Activated T-helper 2 cell treated with anti-CD3 and anti-CD28 coated beads, Interferon-gamma antibody, Interleukin-2, Interleukin-4, amounts not matched to agents 10 μg/mL and 5 μg/mL and 100 μg/mL, durations not matched to agents 14 hours and 24 hours and 36 hours (primary cell): ENCODE measurements around the gene MADD. TPM values are rescaled to one million over a fixed set of nuclear protein-coding genes. Genes with fewer than 3 reads are reported as not detected.
A peak's percentile ranks its signal among the peaks of the same experiment; 100 is the strongest.

Experiments used
- DNase-seq: peaks from one replicate; pipeline ENCODE4 v3.0.0; 2021; ENCODE audit warnings: low spot score
- H3K27ac Mint-ChIP-seq: one replicate; pipeline ENCODE4 v1.8.0; 2021; ENCODE audit warnings: mixed read lengths
- H3K27me3 Mint-ChIP-seq: one replicate; pipeline ENCODE4 v1.8.0; 2021; ENCODE audit warnings: low read depth, mixed read lengths
- H3K36me3 Mint-ChIP-seq: one replicate; pipeline ENCODE4 v1.8.0; 2021; ENCODE audit warnings: low read depth, mixed read lengths
- H3K4me1 Mint-ChIP-seq: one replicate; pipeline ENCODE4 v1.8.0; 2021; ENCODE audit warnings: low read depth, mixed read lengths
- H3K4me3 Mint-ChIP-seq: one replicate; pipeline ENCODE4 v1.8.0; 2021; ENCODE audit warnings: low read depth, mild to moderate bottlenecking, moderate library complexity, mixed read lengths
- H3K9me3 Mint-ChIP-seq: one replicate; pipeline ENCODE4 v1.8.0; 2021; ENCODE audit warnings: mixed read lengths
- intact Hi-C: fragments of 100-400 bp; cut with micrococcal nuclease; formaldehyde crosslinking; loops from one replicate; pipeline ENCODE4 v1.15.1; 2023
- total RNA-seq: library from RNA; stranded (reverse); gene quantifications from 2 replicates; pipeline ENCODE4 v1.2.3, GENCODE V29; 2022

Gene MADD
- total RNA-seq, 1 donor from 2014 or later, result 83.2 TPM

DNA sequence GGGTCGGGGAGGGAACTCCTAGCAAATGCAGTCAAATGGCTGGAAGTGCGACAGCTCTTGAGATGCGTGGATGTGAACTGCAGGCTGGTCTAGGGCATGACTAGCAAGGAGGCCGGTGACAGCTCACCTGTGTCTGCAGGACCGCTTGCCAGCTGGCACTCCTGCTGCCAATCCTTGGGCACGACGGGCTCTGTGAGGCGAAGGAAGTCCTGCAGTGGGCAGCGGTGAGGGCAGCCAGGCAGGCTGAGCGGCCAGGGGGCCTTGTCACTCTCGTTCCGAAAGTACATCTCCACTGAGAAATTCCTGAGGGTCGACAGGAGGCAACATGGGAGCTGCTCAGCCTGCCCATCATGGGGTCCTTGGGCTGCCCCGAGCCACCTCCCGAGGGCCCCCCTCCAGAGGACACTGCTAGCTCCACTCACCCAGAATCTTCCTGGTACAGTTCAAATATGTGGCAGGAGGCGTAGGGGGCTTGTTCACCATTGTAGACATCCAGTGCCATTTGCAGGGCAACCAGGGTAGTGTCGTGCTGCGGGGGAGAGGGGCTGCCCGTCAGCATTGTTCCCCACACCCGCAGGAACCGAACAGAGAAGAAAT lies 27.2 kb upstream of the MADD start:
- no peaks in the 10 kb centered on the region for H3K9me3 Mint-ChIP-seq
- peaks cover 68% of the 10 kb centered on the region for H3K36me3 Mint-ChIP-seq
- no peaks in the 10 kb centered on the region for H3K27me3 Mint-ChIP-seq
- no peak for DNase-seq
- peak overlapping the region; percentile 51 for H3K27ac Mint-ChIP-seq
- intact Hi-C loops, result no loop called here
- no peak overlapping the region for H3K4me3 Mint-ChIP-seq
- H3K4me1 Mint-ChIP-seq, result peaks cover 13% of the 10 kb centered on the region

- Mint-ChIP-seq H3K36me3 (peaks cover 63% of the 10 kb centered on the region), H3K9me3 (no peaks in the 10 kb centered on the region), H3K27me3 (no peaks in the 10 kb centered on the region), H3K4me1 (peaks cover 17% of the 10 kb centered on the region), H3K27ac (peak overlapping the region; percentile 35), H3K4me3 (no peak overlapping the region)
- intact Hi-C loops, result no loop called here
- DNase-seq, result no peak
These were observed 26.5 kb upstream of the MADD start for GRCh38 chr11:47243454-47243853.

DNA sequence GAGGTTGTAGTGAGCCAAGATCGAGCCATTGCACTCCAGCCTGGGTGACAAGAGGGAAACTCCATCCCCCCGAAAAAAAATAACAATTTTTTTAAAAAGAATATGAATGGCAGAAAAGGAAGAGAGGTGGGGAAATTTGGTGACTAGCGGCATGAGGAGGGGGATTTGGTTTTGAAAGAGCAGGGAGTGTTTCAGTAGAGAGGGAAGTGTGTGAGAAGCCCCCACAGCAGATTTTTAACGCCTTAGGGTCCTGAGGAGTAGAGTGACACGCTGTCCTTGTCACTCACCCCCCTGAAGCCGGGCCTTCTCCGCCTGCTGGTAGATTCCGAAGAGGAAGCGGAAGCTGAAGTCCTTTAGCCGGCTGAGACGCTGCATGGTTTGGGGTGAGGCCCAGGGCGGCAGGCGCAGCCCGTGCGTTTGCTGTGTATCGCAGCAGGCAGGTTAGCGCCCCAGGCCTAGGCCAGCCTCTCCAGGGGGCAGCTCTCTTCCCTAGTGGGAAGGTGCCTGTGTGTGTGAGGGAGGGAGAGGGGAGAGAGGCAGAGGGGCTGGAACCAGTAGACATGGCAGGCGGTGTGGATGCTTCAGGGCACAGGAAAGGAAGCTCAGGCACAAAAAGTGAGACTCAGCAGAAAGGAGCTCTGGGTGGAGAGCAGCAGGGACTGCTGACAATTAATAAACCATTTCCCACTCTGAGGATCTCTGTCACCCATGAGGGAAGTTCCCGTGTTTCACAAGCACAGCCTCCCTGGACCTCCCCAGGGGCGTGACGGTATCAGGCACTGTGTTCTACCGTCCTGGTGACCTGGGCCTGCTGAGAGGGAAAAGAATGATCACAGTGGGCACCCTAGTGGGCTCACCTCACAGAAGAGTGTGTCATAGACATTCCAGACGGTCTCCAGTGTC lies 25.2 kb upstream of the MADD start:
- H3K4me1 Mint-ChIP-seq, result peaks cover 21% of the 10 kb centered on the region
- H3K9me3 Mint-ChIP-seq, result no peaks in the 10 kb centered on the region
- peaks cover 50% of the 10 kb centered on the region for H3K36me3 Mint-ChIP-seq
- intact Hi-C loops, result no loop called here
- DNase-seq, result no peak
- no peak overlapping the region for H3K4me3 Mint-ChIP-seq
- H3K27me3 Mint-ChIP-seq, result no peaks in the 10 kb centered on the region
- H3K27ac Mint-ChIP-seq, result peak overlapping the region; percentile 37

DNA sequence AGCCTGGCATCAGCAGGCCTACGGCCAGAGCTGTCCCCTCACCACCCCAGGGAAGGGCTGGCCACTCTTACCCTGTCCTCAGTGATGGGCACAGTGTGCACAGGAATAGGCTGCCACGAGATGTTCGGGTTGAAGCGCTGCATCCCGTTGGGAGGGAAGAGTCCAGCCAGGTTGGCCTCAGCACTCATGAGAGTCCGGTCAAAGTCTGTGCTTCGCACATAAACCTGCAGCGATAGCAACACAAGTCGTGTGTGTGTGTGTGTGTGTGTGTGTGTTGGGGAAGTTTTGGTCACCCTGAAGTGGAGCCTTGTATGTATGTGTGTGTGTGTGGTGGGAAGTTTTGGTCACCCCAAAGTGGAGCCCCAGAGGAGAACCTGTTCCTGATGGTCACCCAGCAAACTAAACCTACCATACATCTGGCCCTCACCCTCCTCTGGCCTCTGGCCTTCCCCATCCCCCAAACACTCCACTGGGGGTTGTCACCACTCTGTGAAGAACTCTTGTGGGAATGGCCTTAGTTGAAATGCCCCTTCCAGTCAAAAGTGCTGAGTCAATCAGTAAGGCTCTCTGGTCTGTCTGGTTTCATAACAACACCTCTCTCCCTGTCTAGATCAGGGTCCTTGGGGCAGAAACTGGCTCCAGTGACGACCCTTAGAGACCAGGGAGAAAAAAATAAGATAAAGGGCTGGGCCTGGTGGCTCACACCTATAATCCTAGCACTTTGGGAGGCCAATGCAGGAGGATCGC lies 24.1 kb upstream of the MADD start:
- Mint-ChIP-seq H3K4me1 (peaks cover 21% of the 10 kb centered on the region), H3K27me3 (no peaks in the 10 kb centered on the region), H3K27ac (no peak overlapping the region), H3K9me3 (no peaks in the 10 kb centered on the region), H3K36me3 (peaks cover 39% of the 10 kb centered on the region), H3K4me3 (no peak overlapping the region)
- intact Hi-C loops, result no loop called here
- DNase-seq, result no peak

DNA sequence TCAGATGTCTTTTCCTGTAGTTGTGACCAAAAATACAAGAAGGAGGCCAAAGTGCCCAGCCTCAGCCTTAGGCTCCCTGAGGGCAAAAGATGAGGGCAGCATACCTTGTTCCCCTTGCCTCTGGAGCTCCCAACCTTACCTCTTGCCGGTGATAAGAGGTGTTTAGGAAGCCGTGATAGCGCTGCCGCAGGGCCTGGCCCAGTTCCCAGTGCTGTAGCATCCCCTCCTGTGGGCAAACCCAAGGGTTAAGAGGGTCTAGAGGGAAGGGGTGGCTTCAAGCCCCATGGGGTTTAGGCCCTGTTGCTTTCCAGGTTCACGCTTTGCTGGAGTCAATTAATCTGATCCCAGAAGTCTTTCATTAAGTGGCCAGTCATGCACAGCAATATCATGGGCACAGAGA lies 22.4 kb upstream of the MADD start:
- intact Hi-C loops, result no loop called here
- Mint-ChIP-seq H3K4me3 (peak overlapping the region; percentile 98), H3K4me1 (peaks cover 14% of the 10 kb centered on the region), H3K27me3 (no peaks in the 10 kb centered on the region), H3K27ac (no peak overlapping the region), H3K9me3 (no peaks in the 10 kb centered on the region), H3K36me3 (peaks cover 24% of the 10 kb centered on the region)
- no peak for DNase-seq

- peaks cover 18% of the 10 kb centered on the region for H3K36me3 Mint-ChIP-seq
- peak overlapping the region; percentile 96 for H3K27ac Mint-ChIP-seq
- no peak for DNase-seq
- H3K4me1 Mint-ChIP-seq, result peaks cover 14% of the 10 kb centered on the region
- H3K9me3 Mint-ChIP-seq, result no peaks in the 10 kb centered on the region
- no peaks in the 10 kb centered on the region for H3K27me3 Mint-ChIP-seq
- intact Hi-C loops, result loop anchor here (1.0 kb wide), 3 partner anchors 14 to 71 kb away; no protein-coding TSS in a partner anchor
- H3K4me3 Mint-ChIP-seq, result peak overlapping the region; percentile 98
These were observed 21.6 kb upstream of the MADD start for GRCh38 chr11:47248304-47248663.

DNA sequence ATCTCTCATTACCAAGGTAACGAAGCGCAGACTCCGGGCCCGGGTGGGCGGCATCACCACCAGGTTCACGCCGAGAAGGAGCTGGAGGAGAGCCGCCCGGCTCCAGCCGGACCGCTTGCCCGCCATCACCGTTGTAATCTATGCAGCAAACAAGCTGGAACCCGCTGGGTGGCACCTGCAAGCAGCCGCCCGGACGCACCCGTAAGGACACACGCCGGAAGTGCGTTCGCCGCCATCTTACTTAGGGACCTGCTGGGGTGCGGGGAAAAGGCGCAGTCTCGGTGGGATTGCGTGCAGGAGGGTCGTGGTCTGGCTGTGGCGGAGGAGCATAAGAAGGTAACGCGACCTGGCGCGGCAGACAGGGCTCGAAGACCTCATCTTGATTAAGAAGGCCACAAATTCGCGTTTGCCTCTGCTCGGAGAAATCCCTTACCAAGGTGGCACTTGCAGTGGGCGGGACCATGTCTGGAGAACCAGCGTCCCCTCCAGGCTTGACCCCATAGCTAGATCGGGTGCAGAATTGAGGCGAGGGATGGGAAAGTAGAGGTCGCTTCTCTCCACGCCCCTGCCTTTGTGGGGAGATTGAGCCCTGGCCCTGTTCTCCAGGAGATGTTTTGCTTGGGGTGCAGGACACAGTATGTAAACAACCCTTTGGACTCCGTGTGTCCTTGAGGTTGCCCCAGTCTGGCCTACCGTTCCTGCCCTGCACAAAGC lies 21.1 kb upstream of the MADD start, which contains the start of gene ACP2:
Gene ACP2, minus strand, starts transcription at position 151 of the 714 bp plus-strand sequence. Its CDS starts 25 bp downstream, at position 126.
- Mint-ChIP-seq H3K4me1 (peaks cover 14% of the 10 kb centered on the region), H3K36me3 (peaks cover 13% of the 10 kb centered on the region)
- intact Hi-C loops, result loop anchor here (1.0 kb wide), 3 partner anchors 15 to 72 kb away; no protein-coding TSS in a partner anchor

GRCh38 chr11:47249378-47249715 lies 20.6 kb upstream of the MADD start:
- peak overlapping the region; percentile 96 for H3K27ac Mint-ChIP-seq
- peaks cover 14% of the 10 kb centered on the region for H3K4me1 Mint-ChIP-seq
- H3K36me3 Mint-ChIP-seq, result peaks cover 11% of the 10 kb centered on the region
- intact Hi-C loops, result no loop called here
- no peak for DNase-seq
- no peaks in the 10 kb centered on the region for H3K27me3 Mint-ChIP-seq
- H3K4me3 Mint-ChIP-seq, result peak overlapping the region; percentile 98
- H3K9me3 Mint-ChIP-seq, result no peaks in the 10 kb centered on the region

More for the DNA sequence above, 21.1 kb upstream of the MADD start, which contains the start of gene ACP2:
- DNase-seq, result peak; percentile 85
- Mint-ChIP-seq H3K27me3 (no peaks in the 10 kb centered on the region), H3K27ac (peak within 1 kb of the TSS; percentile 96), H3K4me3 (peak within 1 kb of the TSS; percentile 98), H3K9me3 (no peaks in the 10 kb centered on the region)

DNA sequence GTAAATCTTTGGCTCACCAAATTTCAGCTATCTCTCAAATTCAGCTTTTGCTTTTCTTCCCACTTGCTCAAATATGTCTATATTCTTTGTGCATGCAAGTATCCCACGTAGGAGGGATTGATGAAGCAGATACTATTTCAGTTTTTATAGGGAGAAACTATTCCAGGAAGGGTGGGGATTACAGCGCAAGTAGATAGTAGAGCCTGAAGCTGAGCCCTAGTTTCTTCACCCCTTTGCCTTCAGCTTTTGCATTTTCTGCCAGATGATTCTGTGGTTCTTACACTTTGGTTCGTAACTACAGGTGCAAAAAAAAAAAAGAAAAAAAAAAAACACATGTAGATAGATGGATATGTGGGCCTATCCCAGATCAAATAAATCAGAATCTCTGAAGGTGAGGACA lies 18.2 kb upstream of the MADD start:
- Mint-ChIP-seq H3K9me3 (no peaks in the 10 kb centered on the region), H3K27ac (no peak overlapping the region), H3K4me3 (no peak overlapping the region), H3K4me1 (peaks cover 15% of the 10 kb centered on the region), H3K27me3 (no peaks in the 10 kb centered on the region), H3K36me3 (no peaks in the 10 kb centered on the region)
- no peak for DNase-seq
- intact Hi-C loops, result no loop called here

DNA sequence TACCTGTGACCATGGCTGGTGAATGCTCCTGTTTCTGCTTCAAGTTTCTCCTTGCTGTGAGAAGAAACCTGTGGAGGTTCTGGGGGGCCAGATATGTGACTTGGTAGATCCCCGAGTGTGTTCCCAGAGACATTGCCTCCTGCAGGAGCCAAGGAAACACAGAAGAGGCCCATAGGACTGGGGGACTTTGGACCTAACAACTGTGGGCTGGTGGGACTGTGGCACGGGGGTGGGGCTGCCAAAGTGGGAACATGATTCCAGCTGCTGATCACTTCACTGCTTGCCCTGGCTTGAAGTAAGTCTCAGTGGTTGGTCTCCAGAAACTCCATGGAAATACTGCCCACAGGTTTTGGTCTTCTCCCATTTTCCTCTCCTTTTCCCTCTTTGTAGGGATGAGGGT lies 16.3 kb upstream of the MADD start:
- H3K4me3 Mint-ChIP-seq, result no peak overlapping the region
- H3K36me3 Mint-ChIP-seq, result no peaks in the 10 kb centered on the region
- H3K27ac Mint-ChIP-seq, result no peak overlapping the region
- no peaks in the 10 kb centered on the region for H3K9me3 Mint-ChIP-seq
- no peaks in the 10 kb centered on the region for H3K27me3 Mint-ChIP-seq
- intact Hi-C loops, result no loop called here
- H3K4me1 Mint-ChIP-seq, result peaks cover 10% of the 10 kb centered on the region
- no peak for DNase-seq

DNA sequence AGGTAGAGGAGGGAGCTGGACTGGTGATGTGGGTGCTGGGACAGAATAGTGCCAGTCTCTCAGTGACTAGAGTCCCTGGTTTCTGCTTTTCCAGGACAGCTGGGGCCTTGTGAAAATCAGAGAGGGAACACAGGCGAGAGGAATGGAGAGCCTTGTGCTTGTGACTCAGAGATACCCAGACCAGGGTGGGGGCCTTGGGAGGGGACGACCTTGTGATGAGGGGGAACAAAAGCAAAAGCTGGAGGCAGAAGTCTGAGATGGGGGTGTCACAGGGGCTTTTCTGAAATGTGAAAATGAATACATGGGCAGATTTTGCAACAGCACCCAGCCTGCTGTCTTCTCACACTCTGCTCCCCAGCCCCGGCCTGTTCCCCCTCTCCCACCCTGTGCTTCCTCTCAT lies 15.5 kb upstream of the MADD start:
- peaks cover 11% of the 10 kb centered on the region for H3K4me1 Mint-ChIP-seq
- DNase-seq, result no peak
- no peaks in the 10 kb centered on the region for H3K36me3 Mint-ChIP-seq
- no peaks in the 10 kb centered on the region for H3K27me3 Mint-ChIP-seq
- no peak overlapping the region for H3K27ac Mint-ChIP-seq
- no peaks in the 10 kb centered on the region for H3K9me3 Mint-ChIP-seq
- no peak overlapping the region for H3K4me3 Mint-ChIP-seq
- intact Hi-C loops, result no loop called here

- no peak for DNase-seq
- H3K4me1 Mint-ChIP-seq, result peaks cover 11% of the 10 kb centered on the region
- H3K27ac Mint-ChIP-seq, result no peak overlapping the region
- intact Hi-C loops, result no loop called here
- no peaks in the 10 kb centered on the region for H3K27me3 Mint-ChIP-seq
- no peaks in the 10 kb centered on the region for H3K9me3 Mint-ChIP-seq
- no peaks in the 10 kb centered on the region for H3K36me3 Mint-ChIP-seq
- no peak overlapping the region for H3K4me3 Mint-ChIP-seq
These were observed 13.6 kb upstream of the MADD start for GRCh38 chr11:47256374-47256773.
